ENCODE measurements around the gene ZC3H4.

ZC3H4 gene

DNA sequence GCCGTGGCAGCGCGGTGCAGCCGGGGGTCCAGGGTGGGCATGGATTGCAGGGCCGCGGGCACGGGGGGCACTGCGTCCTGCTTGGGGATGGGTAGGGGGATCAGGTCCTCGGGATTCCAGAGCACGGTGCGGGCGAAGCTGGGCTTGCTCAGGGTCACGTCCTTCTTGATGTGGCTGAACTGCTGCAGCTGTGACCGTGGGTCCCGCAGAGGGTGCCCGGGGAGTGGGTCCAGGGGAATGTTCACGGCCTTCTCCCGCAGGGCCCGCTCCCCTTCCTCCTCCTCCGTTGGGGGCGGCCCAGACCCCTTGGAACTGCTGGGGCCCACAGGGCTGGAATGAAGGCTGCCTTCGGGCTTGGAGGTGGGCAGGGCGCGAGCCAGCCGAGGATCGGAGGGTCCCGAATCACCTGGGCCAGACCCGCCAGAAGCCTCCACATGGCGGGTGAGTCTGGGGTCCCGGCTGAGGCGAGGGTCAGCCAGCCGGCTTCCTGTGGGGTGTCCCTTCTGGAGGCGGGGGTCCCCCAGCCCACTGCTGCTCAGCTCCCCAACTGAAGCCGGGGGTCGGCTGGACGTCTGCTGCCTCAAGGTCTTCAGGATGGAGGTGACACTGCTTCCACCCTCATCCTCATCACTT, 46.2 kb downstream of the ZC3H4 start:
- TF ChIP-seq, protein P1, sequence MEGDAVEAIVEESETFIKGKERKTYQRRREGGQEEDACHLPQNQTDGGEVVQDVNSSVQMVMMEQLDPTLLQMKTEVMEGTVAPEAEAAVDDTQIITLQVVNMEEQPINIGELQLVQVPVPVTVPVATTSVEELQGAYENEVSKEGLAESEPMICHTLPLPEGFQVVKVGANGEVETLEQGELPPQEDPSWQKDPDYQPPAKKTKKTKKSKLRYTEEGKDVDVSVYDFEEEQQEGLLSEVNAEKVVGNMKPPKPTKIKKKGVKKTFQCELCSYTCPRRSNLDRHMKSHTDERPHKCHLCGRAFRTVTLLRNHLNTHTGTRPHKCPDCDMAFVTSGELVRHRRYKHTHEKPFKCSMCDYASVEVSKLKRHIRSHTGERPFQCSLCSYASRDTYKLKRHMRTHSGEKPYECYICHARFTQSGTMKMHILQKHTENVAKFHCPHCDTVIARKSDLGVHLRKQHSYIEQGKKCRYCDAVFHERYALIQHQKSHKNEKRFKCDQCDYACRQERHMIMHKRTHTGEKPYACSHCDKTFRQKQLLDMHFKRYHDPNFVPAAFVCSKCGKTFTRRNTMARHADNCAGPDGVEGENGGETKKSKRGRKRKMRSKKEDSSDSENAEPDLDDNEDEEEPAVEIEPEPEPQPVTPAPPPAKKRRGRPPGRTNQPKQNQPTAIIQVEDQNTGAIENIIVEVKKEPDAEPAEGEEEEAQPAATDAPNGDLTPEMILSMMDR (IDR thresholded peaks at IDR 0.05; ENCODE audit: low read depth, low read length, missing control alignments): no peak
- no peak for DNase-seq (ENCODE audit: low read depth)
- H3K4me3 ChIP-seq (ENCODE audit: low read depth, low read length): no peak overlapping the region

DNA sequence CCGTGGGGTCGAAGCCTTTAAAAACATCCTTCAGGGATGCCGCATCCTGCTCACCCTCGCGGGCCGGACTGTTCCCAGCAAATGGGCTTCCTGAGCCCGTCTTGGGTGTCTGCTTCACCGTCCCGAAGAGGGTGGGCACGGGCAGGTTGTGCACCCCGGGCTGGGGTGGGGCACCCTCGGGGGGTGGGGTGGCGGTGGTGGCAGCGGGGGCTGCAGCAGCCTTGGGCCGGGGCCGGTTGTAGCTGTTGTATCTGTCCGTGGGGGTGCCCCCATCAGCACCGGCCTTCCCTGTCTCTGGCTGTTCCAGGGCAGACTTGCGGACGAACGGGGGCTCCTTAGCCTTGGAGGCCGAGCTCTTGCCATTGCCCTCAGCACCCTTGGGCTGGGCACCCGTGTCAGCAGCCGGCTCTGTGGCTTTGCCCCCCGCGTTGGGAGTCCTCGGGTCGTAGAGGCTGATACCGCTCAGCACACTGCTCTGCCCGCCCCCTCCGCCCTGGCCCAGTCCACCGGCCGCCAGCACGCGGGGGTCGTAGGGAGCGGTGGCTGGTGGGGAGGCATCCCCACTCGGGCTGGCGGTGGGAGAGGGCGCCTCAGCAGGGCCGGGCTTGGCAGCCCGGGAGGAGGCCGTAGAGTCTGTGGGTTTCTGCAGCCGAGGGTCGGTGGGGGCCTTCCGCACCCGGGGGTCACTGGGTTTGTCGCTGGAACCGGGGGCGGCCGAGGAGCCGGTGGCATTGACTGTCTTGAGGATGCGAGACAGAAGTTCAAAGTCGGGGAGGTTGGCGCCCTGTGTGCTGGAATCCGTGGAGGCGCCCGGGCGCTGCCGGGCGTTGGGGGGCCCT, 47.0 kb downstream of the ZC3H4 start:
- TF ChIP-seq, protein P1 (IDR thresholded peaks at IDR 0.05; ENCODE audit: low read depth, low read length, missing control alignments): no peak
- no peak overlapping the region for H3K4me3 ChIP-seq (ENCODE audit: low read depth, low read length)
- no peak for DNase-seq (ENCODE audit: low read depth)

DNA sequence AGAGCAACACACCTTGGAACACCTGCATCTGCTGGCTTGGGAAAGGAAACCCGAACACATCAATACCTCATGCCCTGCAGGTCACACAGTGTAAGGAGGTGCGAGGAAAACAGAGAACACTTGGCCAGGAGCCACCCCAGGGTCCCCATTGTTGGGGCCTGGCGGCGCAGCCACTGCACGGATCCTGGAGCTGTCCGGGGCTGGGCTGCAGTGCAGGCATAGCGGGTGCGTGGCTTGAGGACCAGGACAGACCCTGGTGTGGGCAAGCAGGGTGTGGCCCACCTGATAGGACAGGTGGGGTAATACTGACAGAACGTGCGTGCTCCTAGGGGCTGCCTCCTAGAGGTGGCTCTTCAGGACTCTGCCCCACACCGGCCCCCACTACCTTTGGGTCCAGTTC, 48.3 kb downstream of the ZC3H4 start:
- DNase-seq (ENCODE audit: low read depth): no peak
- TF ChIP-seq, protein P1 (IDR thresholded peaks at IDR 0.05; ENCODE audit: low read depth, low read length, missing control alignments): no peak
- H3K4me3 ChIP-seq (ENCODE audit: low read depth, low read length): no peak overlapping the region

DNA sequence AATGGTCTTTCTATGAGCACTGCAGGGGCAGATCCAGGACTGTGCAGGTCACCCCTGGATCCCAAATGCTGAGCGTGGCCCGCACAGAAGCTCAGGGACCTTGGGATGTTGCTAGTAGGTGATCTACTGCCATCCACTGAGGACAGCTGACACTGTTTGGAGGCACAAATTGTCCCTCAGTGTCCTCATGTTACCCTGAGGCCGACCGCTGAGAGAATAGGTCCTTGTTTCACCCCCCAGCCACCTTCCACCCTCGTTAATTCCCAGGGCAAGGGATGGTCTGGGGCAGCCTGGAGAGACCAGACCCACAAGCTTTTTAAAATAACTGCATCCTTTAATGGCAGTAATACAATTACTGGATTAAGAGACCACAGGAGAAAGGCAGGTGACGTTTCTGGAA, 49.7 kb downstream of the ZC3H4 start:
- TF ChIP-seq, protein P1 (IDR thresholded peaks at IDR 0.05; ENCODE audit: low read depth, low read length, missing control alignments): no peak
- no peak overlapping the region for H3K4me3 ChIP-seq (ENCODE audit: low read depth, low read length)
- no peak for DNase-seq (ENCODE audit: low read depth)

DNA sequence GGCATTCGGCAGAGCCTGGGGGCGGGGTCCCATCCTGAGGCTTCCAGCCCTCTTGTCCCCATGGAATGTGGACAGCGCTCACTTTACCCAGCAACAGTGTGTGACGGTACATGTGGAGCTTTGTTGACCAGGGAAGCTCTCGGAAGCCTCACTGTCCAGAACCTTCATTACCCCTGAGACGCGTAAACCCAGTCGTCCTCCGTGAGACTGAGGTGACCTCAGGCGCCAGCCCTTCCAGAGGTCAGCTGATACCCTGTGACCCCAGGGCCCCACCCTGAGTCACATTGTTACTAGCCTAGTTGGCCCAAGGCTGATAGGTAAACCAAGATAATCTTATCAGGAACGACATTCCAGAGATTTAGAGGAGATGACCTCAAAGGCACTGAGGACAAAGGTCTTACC, 55.0 kb downstream of the ZC3H4 start:
- DNase-seq (ENCODE audit: low read depth): no peak
- TF ChIP-seq, protein P1 (IDR thresholded peaks at IDR 0.05; ENCODE audit: low read depth, low read length, missing control alignments): no peak
- H3K4me3 ChIP-seq (ENCODE audit: low read depth, low read length): no peak overlapping the region

DNA sequence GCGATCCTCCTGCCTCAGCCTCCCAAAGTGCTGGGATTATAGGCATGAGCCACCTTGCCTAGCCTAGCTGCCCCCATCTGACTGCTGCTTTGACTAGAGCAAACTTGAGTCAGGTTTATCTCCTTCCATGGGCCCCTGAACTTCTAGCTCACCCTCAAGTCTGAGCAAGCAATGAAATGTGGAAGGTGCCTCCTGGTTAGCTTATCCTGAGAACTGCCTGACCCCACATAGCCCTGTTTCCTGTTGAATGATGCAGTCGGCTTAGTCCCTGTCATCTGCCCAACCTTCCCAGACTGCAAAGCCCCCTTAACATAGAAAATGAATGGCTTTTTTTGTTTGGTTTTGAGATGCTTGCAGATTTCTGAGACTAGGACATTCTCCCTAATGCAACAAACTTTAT, 56.2 kb downstream of the ZC3H4 start:
- no peak for DNase-seq (ENCODE audit: low read depth)
- TF ChIP-seq, protein P1 (IDR thresholded peaks at IDR 0.05; ENCODE audit: low read depth, low read length, missing control alignments): no peak
- no peak overlapping the region for H3K4me3 ChIP-seq (ENCODE audit: low read depth, low read length)

Data from GM12864 (cell line).